NCI-H510A (cell line): ENCODE measurements around the gene PROSER3.

Experiments
- DNase-seq: peaks from one replicate; lab custom pipeline; 2025; lab: John Stamatoyannopoulos, UW

The PROSER3 gene

GRCh38 chr19:35738887-35739229 is 19.1 kb upstream of the PROSER3 start:
- DNase-seq, result no peak

DNA sequence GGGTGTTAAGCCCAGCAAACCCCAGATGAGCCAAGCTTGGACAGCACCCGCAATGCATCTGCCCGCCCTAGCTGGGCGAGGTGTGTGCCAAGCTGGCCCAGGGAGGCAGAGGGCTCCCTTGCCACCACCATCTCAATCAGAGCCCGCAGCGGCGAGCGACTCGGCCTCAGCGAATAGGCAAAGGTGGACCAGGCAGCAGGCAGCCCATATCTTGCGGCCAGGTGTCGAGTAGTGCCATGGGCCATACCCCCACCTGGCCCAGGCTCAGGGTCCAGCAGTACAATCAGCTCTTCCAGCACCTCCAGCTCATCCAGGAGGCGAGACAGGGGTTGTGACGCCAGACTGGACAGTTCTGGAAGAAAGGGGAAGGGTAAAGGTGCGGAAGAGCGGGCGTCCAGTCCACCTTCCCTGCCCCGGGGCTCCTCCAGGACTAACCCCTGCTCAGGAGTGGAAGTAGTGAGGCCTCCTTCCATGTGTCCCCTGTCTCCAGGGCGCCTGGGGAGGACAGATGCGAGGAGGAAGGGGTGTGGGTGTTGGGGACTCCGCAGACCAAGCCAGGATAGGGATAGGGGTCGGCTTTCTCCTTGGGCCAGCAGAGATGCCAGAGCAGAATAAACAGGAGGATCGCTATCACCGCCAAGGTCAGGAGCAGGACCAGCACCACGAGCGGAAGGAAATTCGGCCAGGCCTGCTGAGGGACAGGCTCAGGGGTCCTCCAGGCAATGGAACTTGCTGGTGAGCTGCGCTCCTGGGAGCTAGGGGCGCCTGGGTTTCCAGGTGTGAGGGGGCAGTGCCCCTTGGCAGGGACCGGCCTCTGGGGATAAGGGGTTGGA is 18.5 kb upstream of the PROSER3 start:
- DNase-seq, result no peak

- no peak for DNase-seq
Observed at GRCh38 chr19:35740108-35740422, 17.9 kb upstream of the PROSER3 start.

- peak; percentile 98 for DNase-seq
Observed at GRCh38 chr19:35740423-35741202, 17.4 kb upstream of the PROSER3 start.

GRCh38 chr19:35741203-35741515 is 16.8 kb upstream of the PROSER3 start:
- DNase-seq, result no peak

DNA sequence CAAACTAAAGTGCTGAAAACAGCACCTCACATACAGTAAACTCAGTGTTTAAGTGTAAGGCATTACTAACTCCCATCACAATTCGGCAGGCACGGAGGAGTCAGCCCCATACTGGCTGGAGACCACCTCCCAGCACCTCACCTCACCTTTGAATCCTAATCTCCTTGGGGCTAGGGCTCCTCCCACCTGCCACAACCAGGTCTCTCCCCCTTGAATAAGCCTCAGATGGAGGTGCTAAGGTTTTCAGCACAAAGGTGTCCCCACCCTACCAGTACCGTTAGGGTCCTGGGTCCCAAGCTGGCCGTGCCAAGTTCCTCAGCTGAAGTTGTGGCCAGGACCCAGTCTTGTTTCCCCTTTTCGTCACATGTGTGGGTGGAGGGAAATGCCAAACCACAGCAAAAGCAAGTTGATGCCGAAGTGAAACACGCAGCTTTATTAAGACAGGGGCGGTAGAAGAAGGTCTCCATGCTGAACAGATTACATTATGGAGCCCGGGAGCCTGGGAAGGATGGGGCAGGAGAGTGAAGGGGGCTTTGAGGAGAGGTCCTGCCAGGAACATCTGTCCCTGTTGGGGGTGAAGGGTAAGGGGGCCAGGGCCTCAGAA is 15.8 kb upstream of the PROSER3 start, which contains the start of gene IGFLR1:
Gene IGFLR1 (minus strand): TSS at position 332 of the 604 bp plus-strand sequence. CDS start 1,272 bp downstream, outside the sequence.
- DNase-seq, result no peak

GRCh38 chr19:35743640-35744429 is 14.1 kb upstream of the PROSER3 start:
- no peak for DNase-seq

GRCh38 chr19:35744430-35745327 is 13.3 kb upstream of the PROSER3 start:
- peak; percentile 89 for DNase-seq

DNA sequence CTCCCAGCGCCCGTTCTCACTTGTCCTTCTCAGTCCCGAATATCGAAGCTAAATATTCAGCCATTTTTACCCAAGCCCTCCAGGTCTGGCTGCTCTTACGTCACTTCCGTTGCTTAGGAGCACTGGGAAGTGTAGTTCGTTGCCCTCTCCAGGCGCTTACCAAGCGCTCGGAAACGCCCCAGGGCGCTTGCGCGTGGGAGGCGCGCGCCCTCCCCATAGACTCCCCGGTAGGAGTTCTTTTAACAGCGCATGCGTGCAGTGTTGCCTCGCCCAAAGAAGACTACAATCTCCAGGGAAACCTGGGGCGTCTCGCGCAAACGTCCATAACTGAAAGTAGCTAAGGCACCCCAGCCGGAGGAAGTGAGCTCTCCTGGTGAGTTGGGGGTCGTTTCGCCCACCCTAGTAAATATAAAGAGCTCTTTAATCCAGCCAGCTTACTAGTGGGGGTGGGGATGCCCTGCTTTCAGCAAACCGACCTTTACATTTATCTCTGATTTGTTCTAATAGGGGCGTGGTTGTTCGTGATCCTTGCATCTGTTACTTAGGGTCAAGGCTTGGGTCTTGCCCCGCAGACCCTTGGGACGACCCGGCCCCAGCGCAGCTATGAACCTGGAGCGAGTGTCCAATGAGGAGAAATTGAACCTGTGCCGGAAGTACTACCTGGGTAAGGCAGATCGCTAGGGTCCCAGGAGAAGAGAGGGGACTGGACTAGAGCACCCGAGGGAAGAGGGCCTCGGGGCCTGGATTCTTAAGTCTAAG is 12.5 kb upstream of the PROSER3 start, which contains the start of the genes PSENEN and U2AF1L4:
Gene PSENEN (plus strand): TSS at position 324 of the 759 bp plus-strand sequence. CDS start 280 bp downstream, at position 604.
Gene U2AF1L4 (minus strand): TSS at position 91 of the 759 bp plus-strand sequence. CDS start 27 bp downstream, at position 64.
- DNase-seq, result peak; percentile 96

DNA sequence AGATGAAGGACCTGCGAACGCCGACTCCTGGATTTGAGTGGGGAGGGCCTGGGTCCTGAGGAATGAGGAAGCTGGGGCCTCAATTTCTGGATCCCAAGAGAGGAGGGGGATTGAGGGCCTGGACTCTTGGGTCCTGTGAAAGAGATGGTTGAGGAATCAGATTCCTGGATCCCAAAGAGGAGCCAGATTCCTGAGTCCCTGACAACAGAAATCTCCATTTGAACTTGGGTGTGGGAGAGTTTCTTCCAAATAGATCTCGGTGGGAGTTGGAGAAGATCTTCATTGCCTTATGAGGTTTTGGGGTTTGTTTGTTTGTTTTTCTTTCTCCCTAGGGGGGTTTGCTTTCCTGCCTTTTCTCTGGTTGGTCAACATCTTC is 11.9 kb upstream of the PROSER3 start:
- DNase-seq, result no peak

- DNase-seq, result no peak
Observed at GRCh38 chr19:35746531-35746930, 11.4 kb upstream of the PROSER3 start.

DNA sequence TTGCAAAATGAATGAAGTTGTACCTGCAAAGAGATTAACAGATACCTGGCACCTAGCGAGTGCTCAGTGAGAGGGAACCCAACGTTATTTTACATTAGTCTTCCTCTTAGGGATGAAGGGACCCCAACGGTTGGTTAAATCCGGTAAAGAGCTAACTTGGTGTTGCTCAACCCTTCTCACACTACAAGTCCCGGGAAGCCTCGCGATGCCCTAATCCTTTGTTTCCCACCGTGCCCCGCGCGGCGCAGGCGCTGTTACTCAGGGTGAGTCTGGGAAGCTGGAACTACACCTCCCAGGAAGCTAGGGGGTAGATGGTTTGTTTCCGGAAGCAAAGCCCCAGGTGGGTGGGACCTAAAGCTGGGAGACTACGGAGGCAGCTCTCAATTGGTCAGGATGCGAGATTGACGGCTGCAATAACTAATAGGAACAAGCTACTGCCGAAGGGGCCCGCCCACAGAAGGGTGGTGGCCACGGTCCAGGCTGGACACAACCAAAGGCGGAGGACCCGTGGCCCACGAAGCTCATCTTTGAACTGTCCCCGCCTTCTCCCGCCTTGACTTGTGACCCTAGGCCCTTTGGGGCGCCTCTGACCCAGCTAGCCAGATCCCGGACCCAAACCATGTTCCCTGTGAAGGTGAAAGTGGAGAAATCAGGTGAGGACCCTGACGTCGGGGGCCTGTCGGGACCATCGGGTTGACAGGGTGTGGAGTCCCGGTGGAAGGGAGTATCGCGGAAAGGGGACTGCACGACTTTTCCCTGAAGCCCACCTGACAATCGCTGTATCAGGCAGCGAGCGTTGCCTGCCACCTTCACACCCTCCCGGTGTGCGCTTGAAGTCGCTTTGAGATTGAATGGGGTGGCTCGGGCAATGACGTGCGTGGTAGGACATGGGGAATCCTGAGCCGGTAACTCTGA is 9.6 kb upstream of the PROSER3 start, which contains the start of gene LIN37:
Gene LIN37 (plus strand): TSS at position 471 of the 915 bp plus-strand sequence. CDS start 149 bp downstream, at position 620.
- DNase-seq, result peak; percentile 96

GRCh38 chr19:35750167-35750566 is 7.8 kb upstream of the PROSER3 start:
- no peak for DNase-seq

DNA sequence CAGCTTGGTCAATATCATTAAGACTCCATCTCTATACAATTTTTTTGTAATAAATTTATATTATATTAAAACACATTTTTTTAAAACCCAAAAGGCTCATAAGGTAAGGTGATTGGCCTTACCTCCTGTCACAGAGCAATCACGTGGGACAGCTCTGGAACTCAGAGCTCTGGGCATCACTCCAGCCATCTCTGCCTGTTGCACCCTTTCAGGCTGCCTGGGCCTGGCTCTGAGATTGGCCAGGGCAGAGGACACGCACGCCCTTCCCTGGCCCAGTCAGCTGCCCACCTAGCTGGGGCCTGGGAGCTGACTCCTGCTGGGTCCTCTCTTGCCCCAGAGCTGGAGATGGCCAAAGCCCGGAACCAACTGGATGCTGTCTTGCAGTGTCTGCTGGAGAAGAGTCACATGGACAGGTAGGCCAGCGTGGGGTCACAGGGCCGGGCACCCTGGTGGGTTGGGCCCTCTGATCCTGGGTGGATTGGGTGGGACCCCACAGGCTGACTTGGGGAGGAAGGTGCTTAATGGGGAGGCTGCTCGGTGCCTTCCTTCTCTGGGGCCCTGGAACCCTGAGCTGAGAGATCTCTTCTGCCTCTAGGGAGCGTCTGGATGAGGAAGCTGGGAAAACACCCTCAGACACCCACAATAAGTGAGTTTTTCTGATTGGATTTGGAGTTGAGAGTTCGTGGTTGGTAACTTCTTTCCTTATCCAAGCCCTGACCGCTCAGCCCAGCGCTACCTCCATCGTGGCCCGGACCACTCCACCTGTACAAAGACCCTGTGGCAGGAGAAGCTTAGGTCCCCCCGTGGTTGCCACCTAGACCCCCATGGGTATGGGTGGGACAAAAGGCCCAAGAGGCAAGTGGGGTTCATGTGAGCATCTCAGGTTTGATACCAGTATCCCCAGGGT is 5.9 kb upstream of the PROSER3 start:
- DNase-seq, result no peak

- no peak for DNase-seq
Observed at GRCh38 chr19:35752746-35753350, 5.1 kb upstream of the PROSER3 start.

GRCh38 chr19:35753634-35754369 is 4.2 kb upstream of the PROSER3 start:
- no peak for DNase-seq
